IMR-90 (cell line): ENCODE measurements around the gene PLEK2. TPM values are rescaled to one million over a fixed set of nuclear protein-coding genes. Genes with fewer than 3 reads are reported as not detected.

Source experiments
- ATAC-seq: fragments of 200-7000 bp; cut with Tn5 transposase; 2 replicates; pipeline ENCODE4 v1.9.1; 2020; ENCODE audit warnings: low read depth, mild to moderate bottlenecking, moderate library complexity
- BruUV-seq: library from RNA; stranded (reverse); fragments of 400-500 nt; replicated peaks from 2 replicates; lab custom pipeline; 2021; lab: Mats Ljungman, UMichigan
- CTCF ChIA-PET: fragments of 300-600 bp; formaldehyde crosslinking; extraction: SDS; loops from one replicate; lab custom pipeline; 2021; ENCODE audit warnings: antibody characterized with exemption; lab: Yijun Ruan, JAX
- POLR2A ChIA-PET: fragments of 300-600 bp; sonication (Branson Sonifier 250); formaldehyde crosslinking; loops from one replicate; lab custom pipeline; 2022; ENCODE audit warnings: antibody characterized with exemption; ENCODE audit not compliant: unreplicated experiment; lab: Charles Lee
- DNase-seq: peaks from one replicate; pipeline ENCODE4 v3.0.0; 2013
- H2AFZ ChIP-seq: replicated peaks from 2 replicates; pipeline ENCODE3; 2013; ENCODE audit warnings: low read length, mild to moderate bottlenecking; ENCODE audit not compliant: poor library complexity
- H2AK5ac ChIP-seq: 2 replicates; pipeline ENCODE4 v1.6.1; 2013; ENCODE audit warnings: low read depth, low read length, inconsistent platforms
- H2AK9ac ChIP-seq: replicated peaks from 2 replicates; pipeline ENCODE3; 2013; ENCODE audit warnings: mild to moderate bottlenecking, low read depth, low read length, moderate library complexity; ENCODE audit not compliant: poor library complexity
- H2BK120ac ChIP-seq: 2 replicates; pipeline ENCODE4 v1.6.1; 2013; ENCODE audit warnings: low read depth, low read length, inconsistent platforms
- H2BK15ac ChIP-seq: 3 replicates; pipeline ENCODE4 v1.6.1; 2013; ENCODE audit warnings: low read depth, low read length, inconsistent platforms
- H2BK20ac ChIP-seq: 2 replicates; pipeline ENCODE4 v1.6.1; 2013; ENCODE audit warnings: low read depth, mild to moderate bottlenecking, inconsistent platforms, low read length, moderate library complexity
- H2BK5ac ChIP-seq: 2 replicates; pipeline ENCODE4 v1.6.1; 2013; ENCODE audit warnings: mild to moderate bottlenecking, low read depth, low read length, inconsistent platforms; ENCODE audit not compliant: poor library complexity, severe bottlenecking
- H3K14ac ChIP-seq: replicated peaks from 2 replicates; pipeline ENCODE4 v1.6.1; 2013; ENCODE audit warnings: low read depth, low read length, inconsistent platforms
- H3K18ac ChIP-seq: 2 replicates; pipeline ENCODE4 v1.6.1; 2013; ENCODE audit warnings: low read depth, low read length, control low read depth
- H3K23ac ChIP-seq: 2 replicates; pipeline ENCODE4 v1.6.1; 2013; ENCODE audit warnings: low read depth, low read length, inconsistent platforms
- H3K27ac ChIP-seq: 2 replicates; pipeline ENCODE4 v1.5.1; 2013; ENCODE audit warnings: mild to moderate bottlenecking, control low read depth, low read length; ENCODE audit not compliant: insufficient read depth
- H3K27me3 ChIP-seq: 2 replicates; pipeline ENCODE4 v1.6.1; 2013; ENCODE audit warnings: low read length; ENCODE audit not compliant: control insufficient read depth, insufficient read depth
- H3K36me3 ChIP-seq: 2 replicates; pipeline ENCODE4 v1.6.1; 2013; ENCODE audit warnings: low read length, mixed read lengths; ENCODE audit not compliant: control insufficient read depth, insufficient read depth
- H3K4ac ChIP-seq: 2 replicates; pipeline ENCODE4 v1.6.1; 2013; ENCODE audit warnings: low read depth, low read length, inconsistent platforms
- H3K4me1 ChIP-seq: 2 replicates; pipeline ENCODE4 v1.6.1; 2013; ENCODE audit warnings: low read length, mixed read lengths; ENCODE audit not compliant: control insufficient read depth, insufficient read depth
- H3K4me2 ChIP-seq: 2 replicates; pipeline ENCODE4 v1.6.1; 2013; ENCODE audit warnings: low read depth, mild to moderate bottlenecking, control low read depth, low read length, moderate library complexity
- H3K4me3 ChIP-seq: 2 replicates; pipeline ENCODE4 v1.5.1; 2013; ENCODE audit warnings: low read depth, mild to moderate bottlenecking, control low read depth, low read length, moderate library complexity; ENCODE audit not compliant: insufficient read depth
- H3K56ac ChIP-seq: 2 replicates; pipeline ENCODE4 v1.6.1; 2013; ENCODE audit warnings: low read length, inconsistent platforms; ENCODE audit not compliant: insufficient read depth; ENCODE audit errors: extremely low read depth
- H3K79me1 ChIP-seq, 2 experiments: 2 replicates each; pipeline ENCODE4 v1.6.1; 2013; ENCODE audit warnings: low read length in 2 of 2, inconsistent platforms in 1 of 2, low read depth in 1 of 2
- H3K9ac ChIP-seq: 2 replicates; pipeline ENCODE4 v1.6.1; 2013; ENCODE audit warnings: low read depth, low read length, control low read depth
- H3K9me1 ChIP-seq: 2 replicates; pipeline ENCODE4 v1.6.1; 2013; ENCODE audit warnings: low read length, inconsistent platforms; ENCODE audit not compliant: insufficient read depth
- H3K9me3 ChIP-seq: 2 replicates; pipeline ENCODE4 v1.6.1; 2013; ENCODE audit warnings: low read length; ENCODE audit not compliant: control insufficient read depth, insufficient read depth
- H4K20me1 ChIP-seq: 2 replicates; pipeline ENCODE4 v1.6.1; 2013; ENCODE audit warnings: low read length, inconsistent platforms; ENCODE audit not compliant: insufficient read depth
- H4K5ac ChIP-seq: 2 replicates; pipeline ENCODE4 v1.6.1; 2013; ENCODE audit warnings: mild to moderate bottlenecking, low read depth, low read length, control low read depth
- H4K8ac ChIP-seq, 2 experiments: 2 replicates each; pipeline ENCODE4 v1.6.1; 2013; ENCODE audit warnings: low read depth in 2 of 2, low read length in 2 of 2, control low read depth in 1 of 2, inconsistent platforms in 1 of 2
- H4K91ac ChIP-seq: 2 replicates; pipeline ENCODE4 v1.6.1; 2013; ENCODE audit warnings: low read depth, low read length, inconsistent platforms; ENCODE audit not compliant: insufficient read depth
- CHD1 ChIP-seq: IDR thresholded peaks from 2 replicates; pipeline ENCODE4 v1.6.1; 2012; ENCODE audit warnings: low read depth, low read length, improper control_type of control experiment
- FOS ChIP-seq: fragments of 150-350 bp; IDR thresholded peaks from 2 replicates; pipeline ENCODE4 v1.6.1; 2016; ENCODE audit warnings: low read depth, low read length
- MAZ ChIP-seq: IDR thresholded peaks from 2 replicates; pipeline ENCODE4 v1.6.1; 2012; ENCODE audit warnings: low read depth, mild to moderate bottlenecking, low read length, improper control_type of control experiment, moderate library complexity, borderline replicate concordance
- MXI1 ChIP-seq: IDR thresholded peaks from 2 replicates; pipeline ENCODE4 v1.6.1; 2012; ENCODE audit warnings: low read depth, mild to moderate bottlenecking, low read length, moderate library complexity, borderline replicate concordance
- POLR2A ChIP-seq: IDR thresholded peaks from 2 replicates; pipeline ENCODE4 v1.6.1; 2012; ENCODE audit warnings: mild to moderate bottlenecking, low read depth, low read length
- RAD21 ChIP-seq: IDR thresholded peaks from 2 replicates; pipeline ENCODE4 v1.6.1; 2012; ENCODE audit warnings: low read length, improper control_type of control experiment
- RCOR1 ChIP-seq: IDR thresholded peaks from 2 replicates; pipeline ENCODE4 v1.6.1; 2012; ENCODE audit warnings: mild to moderate bottlenecking, low read length, improper control_type of control experiment; ENCODE audit not compliant: insufficient replicate concordance
- RFX5 ChIP-seq: IDR thresholded peaks from 2 replicates; pipeline ENCODE4 v1.8.0; 2012; ENCODE audit warnings: low read depth, mild to moderate bottlenecking, low read length, moderate library complexity
- SMC3 ChIP-seq: fragments of 150-350 bp; IDR thresholded peaks from 2 replicates; pipeline ENCODE4 v1.6.1; 2016; ENCODE audit warnings: low read depth, mild to moderate bottlenecking, antibody characterized with exemption, low read length, moderate library complexity
- WGBS, 2 experiments: methylation state at CpG; one replicate each; pipeline versions ENCODE4 v1.1.5 to v1.1.7; 2013; ENCODE audit warnings: missing lambda C conversion rate in 2 of 2; ENCODE audit not compliant: insufficient read length in 1 of 2; ENCODE audit errors: extremely low coverage in 2 of 2; 5-methylcytosine and 5-hydroxymethylcytosine counted together
- dilution Hi-C: fragments of 300-500 bp; cut with HindIII; formaldehyde crosslinking; loops from one replicate; pipeline ENCODE4 v1.14.3; 2018; ENCODE audit warnings: low sequenced_read_pairs; ENCODE audit not compliant: unreplicated experiment
- in situ Hi-C: fragments of 300-500 bp; cut with MboI; formaldehyde crosslinking; loops from 3 replicates; pipeline ENCODE4 v1.14.3; 2019; ENCODE audit warnings: low sequenced_read_pairs, inconsistent platforms, mixed read lengths
- intact Hi-C: fragments of 100-400 bp; cut with micrococcal nuclease; formaldehyde crosslinking; loops from 2 replicates; pipeline ENCODE4 v1.10.0; 2022
- polyA plus RNA-seq, 3 experiments: library from polyadenylated mRNA; depleted of rRNA; stranded (reverse); fragments of >200 nt; gene quantifications; 2 replicates each; pipeline ENCODE4 v1.2.3, GENCODE V29; 2012; ENCODE audit warnings: low replicate concordance in 1 of 3
- total RNA-seq: library from RNA; depleted of rRNA; stranded (reverse); fragments of >200 nt; gene quantifications from 2 replicates; pipeline ENCODE4 v1.2.3, GENCODE V29; 2012
- TF ChIP-seq, protein P1 (sequence below): conservative IDR thresholded peaks from 2 replicates; pipeline ENCODE4 v1.5.1; 2012; ENCODE audit warnings: mild to moderate bottlenecking, low read depth, low read length, improper control_type of control experiment
- TF ChIP-seq, protein P2 (sequence below): fragments of 150-350 bp; IDR thresholded peaks from 2 replicates; pipeline ENCODE4 v1.6.1; 2016; ENCODE audit warnings: low read depth, mild to moderate bottlenecking, low read length, moderate library complexity, borderline replicate concordance

PLEK2 gene
- total and polyA plus RNA-seq, 2 of the 4 experiments (the other 2 are of a cell fraction), result 1.7 to 2.5 TPM

DNA sequence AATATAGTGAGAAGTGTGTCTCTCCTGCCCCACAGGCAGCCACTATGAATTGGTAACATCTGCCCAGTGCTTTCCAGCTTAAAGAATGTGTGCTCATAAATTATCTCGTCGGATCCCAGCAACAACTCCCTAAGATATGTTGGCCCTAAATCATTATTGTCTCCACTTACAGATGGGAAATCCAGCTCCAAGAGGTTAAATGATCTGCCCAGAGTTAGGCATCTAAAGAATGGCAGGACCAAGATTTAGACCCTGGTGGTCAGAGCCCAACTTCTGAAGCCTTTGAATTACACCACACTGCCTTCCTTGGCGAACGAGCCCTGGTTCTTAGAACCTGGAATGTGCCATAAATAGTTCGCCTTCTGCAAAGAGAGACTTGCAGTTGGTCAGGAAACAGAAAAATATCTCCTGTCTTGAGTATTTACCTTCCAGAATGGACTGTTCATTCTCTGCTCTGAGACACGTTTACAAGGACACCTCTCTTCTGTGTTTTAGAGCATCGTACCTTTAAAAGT is 20.1 kb upstream of the PLEK2 start:
- no peak overlapping the region for H3K4me3 ChIP-seq
- no peak overlapping the region for H4K5ac ChIP-seq
- no peak overlapping the region for H2AFZ ChIP-seq
- no peak overlapping the region for H3K27ac ChIP-seq
- in situ Hi-C loops, result loop anchor here (25.0 kb wide), 1 partner anchor 280 kb away; the partner anchor contains the start of gene RDH12
- intact Hi-C loops, result no loop called here
- no peak overlapping the region for H4K8ac ChIP-seq
- no peaks in the 10 kb centered on the region for H3K4me1 ChIP-seq
- no peaks in the 10 kb centered on the region for H4K20me1 ChIP-seq
- no peak overlapping the region for H3K14ac ChIP-seq
- H3K4me2 ChIP-seq, result no peak overlapping the region
- dilution Hi-C loops, result no loop called here
- H3K79me1 ChIP-seq, result no peaks in the 10 kb centered on the region
- CTCF ChIA-PET, result interaction anchor here (0.5 to 0.9 kb wide), 2 partner anchors 42 to 128 kb away, joined by 3 to 4 read pairs; no protein-coding TSS in a partner anchor
- TF ChIP-seq POLR2A, result no peak
- TF ChIP-seq CHD1, result no peak
- no peak for TF ChIP-seq RAD21
- TF ChIP-seq, protein P1, sequence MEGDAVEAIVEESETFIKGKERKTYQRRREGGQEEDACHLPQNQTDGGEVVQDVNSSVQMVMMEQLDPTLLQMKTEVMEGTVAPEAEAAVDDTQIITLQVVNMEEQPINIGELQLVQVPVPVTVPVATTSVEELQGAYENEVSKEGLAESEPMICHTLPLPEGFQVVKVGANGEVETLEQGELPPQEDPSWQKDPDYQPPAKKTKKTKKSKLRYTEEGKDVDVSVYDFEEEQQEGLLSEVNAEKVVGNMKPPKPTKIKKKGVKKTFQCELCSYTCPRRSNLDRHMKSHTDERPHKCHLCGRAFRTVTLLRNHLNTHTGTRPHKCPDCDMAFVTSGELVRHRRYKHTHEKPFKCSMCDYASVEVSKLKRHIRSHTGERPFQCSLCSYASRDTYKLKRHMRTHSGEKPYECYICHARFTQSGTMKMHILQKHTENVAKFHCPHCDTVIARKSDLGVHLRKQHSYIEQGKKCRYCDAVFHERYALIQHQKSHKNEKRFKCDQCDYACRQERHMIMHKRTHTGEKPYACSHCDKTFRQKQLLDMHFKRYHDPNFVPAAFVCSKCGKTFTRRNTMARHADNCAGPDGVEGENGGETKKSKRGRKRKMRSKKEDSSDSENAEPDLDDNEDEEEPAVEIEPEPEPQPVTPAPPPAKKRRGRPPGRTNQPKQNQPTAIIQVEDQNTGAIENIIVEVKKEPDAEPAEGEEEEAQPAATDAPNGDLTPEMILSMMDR, result no peak
- no peak for TF ChIP-seq MXI1
- TF ChIP-seq, protein P2, sequence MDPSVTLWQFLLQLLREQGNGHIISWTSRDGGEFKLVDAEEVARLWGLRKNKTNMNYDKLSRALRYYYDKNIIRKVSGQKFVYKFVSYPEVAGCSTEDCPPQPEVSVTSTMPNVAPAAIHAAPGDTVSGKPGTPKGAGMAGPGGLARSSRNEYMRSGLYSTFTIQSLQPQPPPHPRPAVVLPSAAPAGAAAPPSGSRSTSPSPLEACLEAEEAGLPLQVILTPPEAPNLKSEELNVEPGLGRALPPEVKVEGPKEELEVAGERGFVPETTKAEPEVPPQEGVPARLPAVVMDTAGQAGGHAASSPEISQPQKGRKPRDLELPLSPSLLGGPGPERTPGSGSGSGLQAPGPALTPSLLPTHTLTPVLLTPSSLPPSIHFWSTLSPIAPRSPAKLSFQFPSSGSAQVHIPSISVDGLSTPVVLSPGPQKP, result no peak
- no peak for TF ChIP-seq MAZ
- TF ChIP-seq RCOR1, result no peak
- TF ChIP-seq FOS, result no peak
- no peak for TF ChIP-seq RFX5
- no peak for TF ChIP-seq SMC3
- no peak overlapping the region for H2BK5ac ChIP-seq
- BruUV-seq, result no TSS peak
- DNase-seq, result no peak
- no peak overlapping the region for H3K56ac ChIP-seq
- H3K9me3 ChIP-seq, result no peaks in the 10 kb centered on the region
- ATAC-seq, result no peak
- no peak overlapping the region for H4K91ac ChIP-seq
- no peaks in the 10 kb centered on the region for H3K36me3 ChIP-seq
- no peak overlapping the region for H2BK20ac ChIP-seq
- 60% methylated on average over 2 of the region's 7 CpGs; no CpG with 5 or more reads in 1 of the 2 experiments for WGBS, 2 experiments
- H2AK9ac ChIP-seq, result no peak overlapping the region
- H3K9ac ChIP-seq, result no peak overlapping the region
- H2BK15ac ChIP-seq, result no peak overlapping the region
- no peak overlapping the region for H3K23ac ChIP-seq
- H3K18ac ChIP-seq, result no peak overlapping the region
- H3K9me1 ChIP-seq, result no peaks in the 10 kb centered on the region
- H3K4ac ChIP-seq, result no peak overlapping the region
- H2AK5ac ChIP-seq, result no peak overlapping the region
- no peak overlapping the region for H2BK120ac ChIP-seq
- POLR2A ChIA-PET, result no interaction called here
- peaks cover 25% of the 10 kb centered on the region for H3K27me3 ChIP-seq
